IPS-20b (cell line): ENCODE results near the gene ANKRD60.

ENCODE experiments used
- H3K27ac ChIP-seq: one replicate; pipeline ENCODE4 v1.5.1; 2013; ENCODE audit warnings: low read length
- H3K27me3 ChIP-seq: 2 replicates; pipeline ENCODE4 v1.6.1; 2013; ENCODE audit warnings: mild to moderate bottlenecking, low read length, inconsistent platforms; ENCODE audit not compliant: insufficient read depth
- H3K36me3 ChIP-seq: 2 replicates; pipeline ENCODE4 v1.6.1; 2013; ENCODE audit warnings: low read depth, mild to moderate bottlenecking, inconsistent platforms, low read length, moderate library complexity; ENCODE audit not compliant: insufficient read depth
- H3K4me1 ChIP-seq: 2 replicates; pipeline ENCODE4 v1.6.1; 2013; ENCODE audit warnings: mild to moderate bottlenecking, control low read depth, inconsistent platforms, low read length, moderate library complexity; ENCODE audit not compliant: insufficient read depth
- H3K4me3 ChIP-seq: 2 replicates; pipeline ENCODE4 v1.5.1; 2013; ENCODE audit warnings: mild to moderate bottlenecking, low read length, inconsistent platforms
- H3K9ac ChIP-seq: 2 replicates; pipeline ENCODE4 v1.6.1; 2013; ENCODE audit warnings: low read depth, mild to moderate bottlenecking, inconsistent platforms, low read length, moderate library complexity
- H3K9me3 ChIP-seq: 2 replicates; pipeline ENCODE4 v1.6.1; 2013; ENCODE audit warnings: mild to moderate bottlenecking, low read depth, low read length, inconsistent platforms; ENCODE audit not compliant: insufficient read depth

ANKRD60 gene

DNA sequence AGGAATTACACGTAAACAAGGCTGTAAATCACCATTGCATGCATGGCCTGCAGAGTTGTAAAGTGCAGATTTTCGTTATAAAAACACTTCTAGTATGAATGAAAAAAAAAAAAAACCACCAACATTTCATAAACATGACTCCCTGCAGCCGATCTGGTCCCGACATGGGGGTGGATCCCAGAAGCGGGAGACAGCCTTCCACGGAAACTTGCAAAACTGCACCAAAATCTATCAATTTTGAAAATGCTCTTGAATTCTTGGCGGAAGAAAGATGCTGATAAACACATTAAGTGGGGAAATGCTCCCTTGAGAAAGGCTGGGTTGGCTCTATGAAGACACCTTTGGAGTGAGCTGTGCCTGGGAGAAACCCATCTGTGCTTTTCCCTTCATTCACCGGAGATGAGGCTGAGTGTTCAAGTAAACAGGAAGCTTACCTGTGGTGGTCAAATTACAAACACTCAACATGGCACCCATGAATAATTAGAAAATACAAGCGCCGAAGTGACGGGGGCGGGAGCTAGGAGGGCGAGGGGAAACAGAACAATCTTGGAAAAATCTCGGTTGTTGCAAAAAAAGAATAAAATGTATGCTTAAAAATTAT, 845 bp upstream of the ANKRD60 start:
- Histone ChIP-seq H3K9ac (peak overlapping the region; percentile 96; the same call in 1 of the 2 replicates), H3K4me1 (peaks cover 8% of the 10 kb centered on the region; the same call in 1 of the 2 replicates), H3K27me3 (peaks cover 54% of the 10 kb centered on the region), H3K36me3 (no peaks in the 10 kb centered on the region), H3K9me3 (no peaks in the 10 kb centered on the region), H3K4me3 (peak overlapping the region; percentile 76), H3K27ac (peak overlapping the region; percentile 70)

DNA sequence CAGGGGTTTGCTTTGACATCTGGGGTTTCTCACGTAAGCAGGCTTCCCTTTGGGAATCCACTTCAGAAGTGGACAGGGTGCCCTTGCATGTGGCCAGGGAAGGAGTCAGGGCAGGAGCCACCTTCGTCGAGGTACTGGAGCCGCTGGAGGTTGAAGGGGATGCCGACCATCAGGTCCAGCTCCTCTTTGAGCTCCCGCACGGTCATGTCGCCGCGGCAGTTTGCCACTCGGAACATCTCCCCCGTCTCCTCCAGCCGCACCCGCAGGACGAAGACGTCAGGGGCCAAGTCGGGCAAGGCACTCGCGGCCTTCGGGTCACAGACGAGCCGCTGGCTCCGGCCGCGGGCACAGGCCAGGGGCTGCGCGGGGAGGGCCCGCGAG, 360 bp downstream of the ANKRD60 start:
- peaks cover 8% of the 10 kb centered on the region; the same call in 1 of the 2 replicates for H3K4me1 ChIP-seq
- H3K27me3 ChIP-seq: peaks cover 54% of the 10 kb centered on the region
- no peaks in the 10 kb centered on the region for H3K36me3 ChIP-seq
- peak overlapping the region; percentile 62; the same call in 1 of the 2 replicates for H3K4me3 ChIP-seq
- no peaks in the 10 kb centered on the region for H3K9me3 ChIP-seq
- H3K9ac ChIP-seq: peak overlapping the region; percentile 39; the same call in 1 of the 2 replicates
- H3K27ac ChIP-seq: no peak overlapping the region

GRCh38 chr20:58227391-58228102, 906 bp downstream of the ANKRD60 start:
- no peaks in the 10 kb centered on the region for H3K36me3 ChIP-seq
- H3K4me3 ChIP-seq: peak overlapping the region; percentile 62; the same call in 1 of the 2 replicates
- no peak overlapping the region for H3K27ac ChIP-seq
- no peaks in the 10 kb centered on the region for H3K9me3 ChIP-seq
- H3K4me1 ChIP-seq: peaks cover 8% of the 10 kb centered on the region; the same call in 1 of the 2 replicates
- H3K27me3 ChIP-seq: peaks cover 54% of the 10 kb centered on the region
- H3K9ac ChIP-seq: peak overlapping the region; percentile 39; the same call in 1 of the 2 replicates

DNA sequence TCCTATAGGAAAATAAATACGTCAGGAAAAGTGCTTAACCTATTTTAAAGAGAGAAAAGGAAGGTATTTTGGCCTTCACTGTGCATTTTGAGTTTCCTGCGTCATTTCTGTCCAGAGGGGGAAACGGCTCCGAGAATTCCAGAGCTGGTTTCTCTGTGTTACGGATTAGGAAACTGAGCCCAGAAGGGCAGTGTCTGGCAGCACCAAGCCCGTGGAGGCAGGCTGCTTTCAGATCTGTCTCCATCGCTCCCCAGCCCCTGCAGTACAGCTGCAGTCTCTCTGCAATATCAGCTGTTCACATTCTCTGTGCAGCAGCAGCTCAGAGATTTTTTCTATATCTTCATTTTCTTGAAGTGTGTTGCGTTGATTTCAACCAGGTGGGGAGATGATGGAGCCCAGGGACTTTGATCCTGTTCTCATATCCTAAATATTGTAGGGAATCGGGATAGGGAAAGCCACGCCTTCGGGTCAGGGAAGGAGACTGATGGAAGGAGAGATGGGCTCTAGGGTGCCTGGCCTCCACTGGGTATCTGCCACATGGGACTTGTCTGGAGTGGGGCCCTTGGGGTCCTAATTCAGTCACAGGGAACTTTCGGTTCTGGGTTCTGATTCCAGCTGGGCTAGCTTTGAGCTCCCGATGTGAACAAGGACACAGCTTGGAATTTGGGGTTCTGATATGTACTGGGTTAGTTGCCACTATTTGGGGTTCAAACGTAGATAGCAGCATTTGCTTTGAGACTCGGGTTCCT, 2.8 kb downstream of the ANKRD60 start:
- Histone ChIP-seq H3K9ac (no peak overlapping the region), H3K4me1 (peaks cover 8% of the 10 kb centered on the region; the same call in 1 of the 2 replicates), H3K27me3 (peaks cover 50% of the 10 kb centered on the region), H3K9me3 (no peaks in the 10 kb centered on the region), H3K36me3 (no peaks in the 10 kb centered on the region), H3K27ac (no peak overlapping the region), H3K4me3 (no peak overlapping the region)

GRCh38 chr20:58224974-58225373, 3.5 kb downstream of the ANKRD60 start:
- Histone ChIP-seq H3K27me3 (peaks cover 44% of the 10 kb centered on the region), H3K9ac (no peak overlapping the region), H3K4me3 (no peak overlapping the region), H3K4me1 (peaks cover 4% of the 10 kb centered on the region; the same call in 1 of the 2 replicates), H3K27ac (no peak overlapping the region), H3K36me3 (no peaks in the 10 kb centered on the region), H3K9me3 (no peaks in the 10 kb centered on the region)

- no peak overlapping the region for H3K9ac ChIP-seq
- no peak overlapping the region for H3K27ac ChIP-seq
- no peaks in the 10 kb centered on the region for H3K36me3 ChIP-seq
- no peak overlapping the region for H3K4me3 ChIP-seq
- H3K4me1 ChIP-seq: no peaks in the 10 kb centered on the region
- peaks cover 35% of the 10 kb centered on the region for H3K27me3 ChIP-seq
- H3K9me3 ChIP-seq: peaks cover 3% of the 10 kb centered on the region; the same call in 1 of the 2 replicates
Measured at GRCh38 chr20:58224097-58224496, 4.4 kb downstream of the ANKRD60 start.

DNA sequence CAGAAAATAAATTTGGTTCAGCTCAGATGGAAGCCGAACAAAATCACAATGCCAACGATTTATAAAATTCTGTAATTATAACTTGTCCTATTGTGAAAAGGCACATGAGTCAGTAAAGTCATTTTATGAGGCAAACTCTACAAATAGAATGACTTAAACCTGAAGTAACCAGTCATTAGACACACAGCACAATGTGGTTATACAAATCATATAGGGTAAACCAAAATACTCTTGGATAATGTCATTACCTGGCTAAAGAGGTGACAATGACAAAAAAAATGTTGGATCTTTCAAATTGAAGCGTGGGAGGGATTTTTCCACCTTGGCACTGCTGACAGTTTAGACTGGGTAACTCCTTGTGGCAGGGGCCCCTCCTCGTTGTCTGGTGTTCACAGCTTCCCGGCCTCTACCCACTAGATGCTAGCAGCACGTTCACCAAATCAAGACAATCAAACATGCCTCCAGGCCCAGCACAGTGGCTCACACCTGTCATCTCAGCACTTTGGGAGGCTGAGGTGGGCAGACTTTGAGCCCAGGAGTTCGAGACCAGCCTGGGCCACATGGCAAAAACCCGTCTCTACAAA, 5.0 kb downstream of the ANKRD60 start:
- peaks cover 30% of the 10 kb centered on the region for H3K27me3 ChIP-seq
- H3K27ac ChIP-seq: no peak overlapping the region
- no peak overlapping the region for H3K4me3 ChIP-seq
- peaks cover 7% of the 10 kb centered on the region; the same call in 1 of the 2 replicates for H3K9me3 ChIP-seq
- H3K9ac ChIP-seq: no peak overlapping the region
- H3K36me3 ChIP-seq: no peaks in the 10 kb centered on the region
- H3K4me1 ChIP-seq: no peaks in the 10 kb centered on the region

DNA sequence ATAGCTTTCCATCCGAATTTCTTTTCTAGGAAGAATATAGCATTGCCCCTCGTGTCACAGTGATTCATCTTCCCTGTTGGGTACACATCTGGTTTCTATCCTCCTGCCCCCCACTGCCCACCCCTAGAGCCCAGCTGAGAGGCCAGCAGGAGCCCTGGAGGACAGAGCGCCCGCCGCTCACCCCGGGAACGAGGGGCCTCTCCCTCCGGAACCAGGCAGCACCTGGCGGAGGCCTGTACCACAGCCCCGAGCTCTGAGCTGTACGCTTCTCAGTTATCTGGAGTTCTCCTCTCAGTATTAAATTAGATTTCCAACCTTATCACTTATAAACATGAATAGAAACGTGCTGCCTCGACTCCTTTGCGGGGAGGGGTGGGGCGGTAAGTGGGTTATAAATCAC, 6.0 kb downstream of the ANKRD60 start:
- H3K4me1 ChIP-seq: no peaks in the 10 kb centered on the region
- H3K4me3 ChIP-seq: no peak overlapping the region
- no peak overlapping the region for H3K9ac ChIP-seq
- peaks cover 21% of the 10 kb centered on the region for H3K27me3 ChIP-seq
- H3K36me3 ChIP-seq: no peaks in the 10 kb centered on the region
- H3K27ac ChIP-seq: no peak overlapping the region
- peaks cover 7% of the 10 kb centered on the region; the same call in 1 of the 2 replicates for H3K9me3 ChIP-seq

- Histone ChIP-seq H3K9me3 (peaks cover 7% of the 10 kb centered on the region; the same call in 1 of the 2 replicates), H3K27ac (no peak overlapping the region), H3K27me3 (no peaks in the 10 kb centered on the region; the same call in 1 of the 2 replicates), H3K4me1 (no peaks in the 10 kb centered on the region), H3K36me3 (no peaks in the 10 kb centered on the region), H3K4me3 (no peak overlapping the region), H3K9ac (no peak overlapping the region)
Measured at GRCh38 chr20:58219342-58219700, 9.1 kb downstream of the ANKRD60 start.

GRCh38 chr20:58218665-58219341, 9.7 kb downstream of the ANKRD60 start:
- Histone ChIP-seq H3K27ac (no peak overlapping the region), H3K4me3 (no peak overlapping the region), H3K9me3 (peaks cover 7% of the 10 kb centered on the region; the same call in 1 of the 2 replicates), H3K4me1 (no peaks in the 10 kb centered on the region), H3K36me3 (no peaks in the 10 kb centered on the region), H3K9ac (no peak overlapping the region), H3K27me3 (no peaks in the 10 kb centered on the region; the same call in 1 of the 2 replicates)

GRCh38 chr20:58216334-58216733, 12.1 kb downstream of the ANKRD60 start:
- Histone ChIP-seq H3K27ac (no peak overlapping the region), H3K9ac (no peak overlapping the region), H3K36me3 (no peaks in the 10 kb centered on the region), H3K4me3 (no peak overlapping the region), H3K9me3 (peaks cover 7% of the 10 kb centered on the region; the same call in 1 of the 2 replicates), H3K4me1 (no peaks in the 10 kb centered on the region), H3K27me3 (no peaks in the 10 kb centered on the region; the same call in 1 of the 2 replicates)
